MCF 10A (cell line): ENCODE measurements around the gene MGST3. TPM values are rescaled to one million over a fixed set of nuclear protein-coding genes. Genes with fewer than 3 reads are reported as not detected.
"Not testable (repeated sequence)": the region's sequence is repeated elsewhere in the genome, so short reads cannot be mapped to it uniquely, and the experiment has no call there.

ENCODE experiments used
- BruUV-seq: library from RNA; stranded (reverse); fragments of 400-500 nt; replicated peaks from 2 replicates; lab custom pipeline; 2021; lab: Mats Ljungman, UMichigan
- CTCF ChIA-PET: fragments of 300-600 bp; sonication (Branson Sonifier 250); formaldehyde crosslinking; extraction: SDS; loops from one replicate; lab custom pipeline; 2021; ENCODE audit warnings: antibody characterized with exemption, inconsistent platforms; lab: Yijun Ruan, JAX
- POLR2A ChIA-PET: fragments of 300-600, 350-650 bp; sonication (Branson Sonifier 250); formaldehyde crosslinking; extraction: SDS; loops from one replicate; lab custom pipeline; 2020; ENCODE audit warnings: antibody characterized with exemption, inconsistent platforms; lab: Yijun Ruan, JAX
- DNase-seq: peaks from one replicate; pipeline ENCODE4 v3.0.0-alpha.2; 2018; ENCODE audit not compliant: unreplicated experiment
- H3K27ac Mint-ChIP-seq: one replicate; pipeline ENCODE4 v1.8.0; 2022; ENCODE audit warnings: mild to moderate bottlenecking, low read depth, mixed read lengths; ENCODE audit not compliant: unreplicated experiment
- H3K27me3 Mint-ChIP-seq: one replicate; pipeline ENCODE4 v1.8.0; 2022; ENCODE audit warnings: mixed read lengths; ENCODE audit not compliant: insufficient read depth, unreplicated experiment
- H3K36me3 Mint-ChIP-seq: one replicate; pipeline ENCODE4 v1.8.0; 2022; ENCODE audit warnings: mild to moderate bottlenecking, moderate library complexity, mixed read lengths; ENCODE audit not compliant: insufficient read depth, unreplicated experiment
- H3K4me1 Mint-ChIP-seq: one replicate; pipeline ENCODE4 v1.8.0; 2022; ENCODE audit warnings: mixed read lengths; ENCODE audit not compliant: insufficient read depth, unreplicated experiment
- H3K4me3 Mint-ChIP-seq: one replicate; pipeline ENCODE4 v1.8.0; 2022; ENCODE audit warnings: mild to moderate bottlenecking, moderate library complexity, mixed read lengths; ENCODE audit not compliant: unreplicated experiment
- H3K9me3 Mint-ChIP-seq: one replicate; pipeline ENCODE4 v1.8.0; 2022; ENCODE audit warnings: mixed read lengths; ENCODE audit not compliant: unreplicated experiment
- intact Hi-C: fragments of 100-400 bp; cut with micrococcal nuclease; formaldehyde crosslinking; loops from 2 replicates; pipeline ENCODE4 v1.14.1; 2022
- total RNA-seq: library from RNA; stranded (reverse); gene quantifications from 2 replicates; pipeline ENCODE4 v1.2.3, GENCODE V29; 2022
- TF ChIP-seq, protein P1 (sequence below): fragments of 200-600 bp; IDR thresholded peaks from one replicate; pipeline ENCODE4 v1.8.0; 2022; ENCODE audit warnings: antibody characterized with exemption, mild to moderate bottlenecking; ENCODE audit not compliant: unreplicated experiment

The MGST3 gene
- total RNA-seq, 1 experiment from 2014 or later = 75.5 TPM

DNA sequence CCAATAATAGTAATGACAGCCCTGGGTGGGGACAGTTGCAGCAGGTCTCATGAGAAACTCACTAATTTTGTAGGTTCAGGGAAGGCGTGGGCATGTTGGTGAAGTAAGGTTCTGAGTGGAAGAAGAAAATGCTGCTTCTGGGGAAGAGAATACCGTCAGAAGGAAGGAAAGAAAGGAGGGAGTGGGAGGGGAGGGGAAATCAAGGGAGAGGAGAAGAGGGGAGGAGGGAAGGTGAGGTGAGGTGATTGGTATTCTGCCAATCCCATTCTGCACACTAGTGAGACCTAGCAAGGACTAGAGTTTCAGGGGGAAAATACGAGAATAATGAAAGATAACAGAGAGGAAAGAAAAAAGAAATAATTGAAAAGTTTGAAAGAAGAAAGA lies 32.4 kb upstream of the MGST3 start:
- Mint-ChIP-seq H3K9me3 (no peaks in the 10 kb centered on the region), H3K27ac (peak overlapping the region; percentile 95), H3K4me1 (peaks cover 21% of the 10 kb centered on the region), H3K36me3 (no peaks in the 10 kb centered on the region), H3K27me3 (peaks cover 21% of the 10 kb centered on the region), H3K4me3 (peak overlapping the region; percentile 89)
- no peak for DNase-seq
- ChIA-PET POLR2A (interaction anchor here (0.6 to 7.4 kb wide), 10 partner anchors 10 to 482 kb away, joined by 3 to 104 read pairs (median 4); partner anchors contain the start of genes ALDH9A1, MGST3 and TMCO1), CTCF (interaction anchor here (0.6 to 21.2 kb wide), 18 partner anchors 34 to 836 kb away, joined by 3 to 557 read pairs (median 4); partner anchors contain the start of gene ALDH9A1)
- intact Hi-C loops = loop anchor here (1.0 kb wide), 1 partner anchor 34 kb away; no protein-coding TSS in a partner anchor
- TF ChIP-seq, protein P1, sequence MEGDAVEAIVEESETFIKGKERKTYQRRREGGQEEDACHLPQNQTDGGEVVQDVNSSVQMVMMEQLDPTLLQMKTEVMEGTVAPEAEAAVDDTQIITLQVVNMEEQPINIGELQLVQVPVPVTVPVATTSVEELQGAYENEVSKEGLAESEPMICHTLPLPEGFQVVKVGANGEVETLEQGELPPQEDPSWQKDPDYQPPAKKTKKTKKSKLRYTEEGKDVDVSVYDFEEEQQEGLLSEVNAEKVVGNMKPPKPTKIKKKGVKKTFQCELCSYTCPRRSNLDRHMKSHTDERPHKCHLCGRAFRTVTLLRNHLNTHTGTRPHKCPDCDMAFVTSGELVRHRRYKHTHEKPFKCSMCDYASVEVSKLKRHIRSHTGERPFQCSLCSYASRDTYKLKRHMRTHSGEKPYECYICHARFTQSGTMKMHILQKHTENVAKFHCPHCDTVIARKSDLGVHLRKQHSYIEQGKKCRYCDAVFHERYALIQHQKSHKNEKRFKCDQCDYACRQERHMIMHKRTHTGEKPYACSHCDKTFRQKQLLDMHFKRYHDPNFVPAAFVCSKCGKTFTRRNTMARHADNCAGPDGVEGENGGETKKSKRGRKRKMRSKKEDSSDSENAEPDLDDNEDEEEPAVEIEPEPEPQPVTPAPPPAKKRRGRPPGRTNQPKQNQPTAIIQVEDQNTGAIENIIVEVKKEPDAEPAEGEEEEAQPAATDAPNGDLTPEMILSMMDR = no peak
- no TSS peak for BruUV-seq

DNA sequence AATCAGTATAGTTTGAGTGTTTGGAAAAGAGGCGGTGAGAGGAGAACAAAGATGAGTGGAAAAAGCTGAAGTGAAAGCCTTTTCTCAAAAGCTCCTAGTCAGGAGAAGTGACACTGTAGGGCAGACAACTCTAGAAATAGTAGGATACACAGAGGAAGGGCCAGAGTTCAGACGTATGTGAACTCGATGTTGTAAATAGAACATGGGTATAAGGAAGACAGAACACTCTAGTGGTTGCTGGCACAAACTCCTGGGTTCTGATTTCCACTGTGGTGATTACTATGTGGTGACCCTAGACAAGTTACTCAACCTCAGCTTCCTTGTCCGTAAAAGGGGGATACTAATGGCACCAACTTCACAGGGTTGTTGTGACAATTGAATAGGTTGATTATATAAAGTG lies 30.2 kb upstream of the MGST3 start:
- TF ChIP-seq, protein P1 = no peak
- H3K36me3 Mint-ChIP-seq = no peaks in the 10 kb centered on the region
- ChIA-PET CTCF (interaction anchor here (0.6 to 21.2 kb wide), 69 partner anchors 7 to 880 kb away, joined by 3 to 557 read pairs (median 6); partner anchors contain the start of genes ALDH9A1 and TMCO1), POLR2A (interaction anchor here (0.6 to 7.4 kb wide), 6 partner anchors 31 to 1270 kb away, joined by 3 to 104 read pairs (median 4); partner anchors contain the start of genes ALDH9A1 and MGST3)
- H3K27me3 Mint-ChIP-seq = no peaks in the 10 kb centered on the region
- no peak for DNase-seq
- H3K4me1 Mint-ChIP-seq = peaks cover 21% of the 10 kb centered on the region
- H3K27ac Mint-ChIP-seq = no peak overlapping the region
- intact Hi-C loops = loop anchor here (1.0 to 5.0 kb wide), 6 partner anchors 30 to 832 kb away; partner anchors contain the start of gene UCK2
- no TSS peak for BruUV-seq
- H3K9me3 Mint-ChIP-seq = no peaks in the 10 kb centered on the region
- no peak overlapping the region for H3K4me3 Mint-ChIP-seq

DNA sequence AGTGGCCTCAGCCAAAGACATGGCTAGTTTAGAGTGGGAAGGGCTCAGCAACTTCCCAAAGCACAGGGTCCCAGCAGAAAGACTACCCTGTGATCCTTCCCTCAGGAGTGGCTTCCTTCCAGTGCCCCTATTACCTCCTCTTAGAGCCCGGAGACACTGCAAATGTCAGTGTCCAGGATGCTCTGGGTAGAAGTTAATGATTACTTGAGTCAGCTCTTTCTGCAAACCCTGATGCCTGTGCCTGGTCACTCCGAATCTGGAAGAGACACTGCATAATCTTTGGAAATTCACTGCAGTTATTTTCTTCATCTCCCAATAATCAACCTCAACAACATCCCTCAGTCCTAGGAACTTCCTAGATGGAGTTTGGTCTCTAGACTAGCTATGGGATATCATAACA lies 27.2 kb upstream of the MGST3 start:
- Mint-ChIP-seq H3K4me3 (no peak overlapping the region), H3K36me3 (no peaks in the 10 kb centered on the region), H3K9me3 (no peaks in the 10 kb centered on the region), H3K27me3 (no peaks in the 10 kb centered on the region), H3K27ac (no peak overlapping the region), H3K4me1 (peaks cover 11% of the 10 kb centered on the region)
- TF ChIP-seq, protein P1 = no peak
- DNase-seq = no peak
- BruUV-seq = no TSS peak
- ChIA-PET CTCF (interaction anchor here (0.6 to 21.2 kb wide), 10 partner anchors 12 to 940 kb away, joined by 3 to 557 read pairs (median 4); no protein-coding TSS in a partner anchor), POLR2A (interaction anchor here (0.8 to 1.3 kb wide), 3 partner anchors 27 to 94 kb away, joined by 3 to 6 read pairs (median 4); partner anchors contain the start of genes ALDH9A1 and MGST3)
- intact Hi-C loops = loop anchor here (5.0 kb wide), 2 partner anchors 223 to 828 kb away; partner anchors contain the start of gene UCK2

DNA sequence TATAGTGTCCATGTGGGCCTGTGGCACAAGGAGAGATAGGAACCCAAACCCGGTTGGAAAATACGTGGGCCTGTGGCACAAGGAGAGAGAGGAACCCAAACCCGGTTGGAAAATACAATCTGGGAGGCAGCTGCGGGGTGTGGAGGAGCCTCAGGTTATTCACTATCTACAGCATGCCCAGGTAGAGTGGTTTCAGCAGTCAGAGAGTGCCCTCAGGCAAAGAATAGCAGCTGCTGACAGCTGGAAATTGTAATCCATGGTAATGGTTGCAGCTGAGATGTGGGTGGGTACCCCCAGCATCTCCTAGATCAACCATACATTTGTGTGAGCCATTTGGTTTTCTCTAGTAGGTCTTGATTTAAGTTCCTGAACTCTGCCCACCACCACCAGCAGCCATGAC lies 25.8 kb upstream of the MGST3 start:
- intact Hi-C loops = no loop called here
- BruUV-seq = no TSS peak
- CTCF ChIA-PET = interaction anchor here (0.5 to 3.5 kb wide), 10 partner anchors 9 to 912 kb away, joined by 3 to 22 read pairs (median 3); no protein-coding TSS in a partner anchor

DNA sequence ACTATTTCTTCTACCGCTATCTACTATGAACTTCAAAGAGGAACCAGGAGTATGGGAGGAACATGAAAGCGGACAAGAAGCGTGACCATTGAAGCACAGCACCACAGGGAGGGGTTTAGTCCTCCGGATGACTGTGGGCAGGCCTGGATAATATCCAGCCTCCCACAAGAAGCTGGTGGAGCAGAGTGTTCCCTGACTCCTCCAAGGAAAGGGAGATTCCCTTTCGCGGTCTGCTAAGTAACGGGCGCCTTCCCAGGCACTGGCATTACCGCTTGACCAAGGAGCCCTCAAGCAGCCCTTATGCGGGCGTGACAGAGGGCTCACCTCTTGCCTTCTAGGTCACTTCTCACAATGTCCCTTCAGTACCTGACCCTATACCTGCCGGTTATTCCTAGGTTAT lies 24.4 kb upstream of the MGST3 start:
- H3K4me3 Mint-ChIP-seq, intact Hi-C loops, H3K4me1 Mint-ChIP-seq, H3K36me3 Mint-ChIP-seq, H3K27me3 Mint-ChIP-seq, H3K27ac Mint-ChIP-seq, POLR2A ChIA-PET, H3K9me3 Mint-ChIP-seq, DNase-seq, BruUV-seq: not testable (repeated sequence)
- CTCF ChIA-PET = interaction anchor here (0.6 to 3.5 kb wide), 3 partner anchors 9 to 308 kb away, joined by 4 to 22 read pairs (median 5); no protein-coding TSS in a partner anchor

More for the DNA sequence above, 25.8 kb upstream of the MGST3 start:
- no peaks in the 10 kb centered on the region for H3K27me3 Mint-ChIP-seq
- peaks cover 9% of the 10 kb centered on the region for H3K4me1 Mint-ChIP-seq
- no peak overlapping the region for H3K27ac Mint-ChIP-seq
- H3K9me3 Mint-ChIP-seq = no peaks in the 10 kb centered on the region
- TF ChIP-seq, protein P1 = no peak
- H3K4me3 Mint-ChIP-seq = no peak overlapping the region
- H3K36me3 Mint-ChIP-seq = no peaks in the 10 kb centered on the region
- DNase-seq = no peak
- POLR2A ChIA-PET = no interaction called here
